ENCODE data around the gene PIR.

PIR gene

GRCh38 chrX:15493118-15493962 is at the start of gene PIR:
Gene PIR (minus strand): TSS chrX:15493333. CDS start chrX:15491257, 2,076 bp downstream.
- DNase-seq: peak; percentile 84

- no peak for DNase-seq
Measured at GRCh38 chrX:15530318-15530717, 37.2 kb upstream of the PIR start.

- no peak for DNase-seq
Measured at GRCh38 chrX:15529165-15529564, 36.0 kb upstream of the PIR start.

GRCh38 chrX:15525664-15526416 is 32.7 kb upstream of the PIR start:
- no peak for DNase-seq

GRCh38 chrX:15524417-15524816 is 31.3 kb upstream of the PIR start:
- no peak for DNase-seq

GRCh38 chrX:15523088-15523487 is 30.0 kb upstream of the PIR start:
- no peak for DNase-seq

GRCh38 chrX:15522464-15522863 is 29.3 kb upstream of the PIR start:
- DNase-seq: no peak

- no peak for DNase-seq
Measured at GRCh38 chrX:15515931-15516330, 22.8 kb upstream of the PIR start.

- DNase-seq: no peak
Measured at GRCh38 chrX:15514279-15514678, 21.1 kb upstream of the PIR start.

- DNase-seq: no peak
Measured at GRCh38 chrX:15512401-15512965, 19.4 kb upstream of the PIR start.

- no peak for DNase-seq
Measured at GRCh38 chrX:15511563-15511962, 18.4 kb upstream of the PIR start.

- DNase-seq: no peak
Measured at GRCh38 chrX:15509845-15510244, 16.7 kb upstream of the PIR start.

- no peak for DNase-seq
Measured at GRCh38 chrX:15507005-15507404, 13.9 kb upstream of the PIR start.

GRCh38 chrX:15505101-15505500 is 12.0 kb upstream of the PIR start:
- no peak for DNase-seq

GRCh38 chrX:15504661-15505060 is 11.5 kb upstream of the PIR start:
- DNase-seq: no peak

GRCh38 chrX:15501506-15501905 is 8.4 kb upstream of the PIR start:
- DNase-seq: no peak

- no peak for DNase-seq
Measured at GRCh38 chrX:15500497-15500966, 7.4 kb upstream of the PIR start, which contains the start of gene BMX. Gene BMX (plus strand): TSS chrX:15500807. CDS start chrX:15508354, 7,547 bp downstream.

GRCh38 chrX:15499976-15500375 is 6.8 kb upstream of the PIR start:
- no peak for DNase-seq

- DNase-seq: no peak
Measured at GRCh38 chrX:15498741-15499140, 5.6 kb upstream of the PIR start.

GRCh38 chrX:15497865-15498264 is 4.7 kb upstream of the PIR start:
- DNase-seq: peak; percentile 36

GRCh38 chrX:15496824-15497223 is 3.7 kb upstream of the PIR start:
- no peak for DNase-seq

- no peak for DNase-seq
Measured at GRCh38 chrX:15495801-15496200, 2.7 kb upstream of the PIR start.

GRCh38 chrX:15492469-15492868 is 664 bp downstream of the PIR start:
- no peak for DNase-seq

GRCh38 chrX:15483891-15484290 is 9.2 kb downstream of the PIR start:
- no peak for DNase-seq

All from midbrain (tissue), 1 donor.